Endometrial microvascular endothelial cells (primary cell): ENCODE results near the gene SPEF2. TPM values are rescaled to one million over a fixed set of nuclear protein-coding genes. Genes with fewer than 3 reads are reported as not detected.
"Not testable (repeated sequence)": the region's sequence is repeated elsewhere in the genome, so short reads cannot be mapped to it uniquely, and the experiment has no call there.

ENCODE experiments used
- in situ Hi-C: cut with HindIII; loops from 2 replicates; pipeline ENCODE4 v1.10.0; 2017; ENCODE audit warnings: low sequenced_read_pairs, low pct_unique_long_range_greater_than_20kb; ENCODE audit errors: inconsistent ontology term
- total RNA-seq: library from RNA; depleted of rRNA; stranded (reverse); fragments of >200 nt; gene quantifications from one replicate; pipeline ENCODE4 v1.2.3, GENCODE V29; 2015; ENCODE audit errors: inconsistent ontology term

SPEF2 gene
- total RNA-seq, 1 donor from 2014 or later: 0.09 TPM

DNA sequence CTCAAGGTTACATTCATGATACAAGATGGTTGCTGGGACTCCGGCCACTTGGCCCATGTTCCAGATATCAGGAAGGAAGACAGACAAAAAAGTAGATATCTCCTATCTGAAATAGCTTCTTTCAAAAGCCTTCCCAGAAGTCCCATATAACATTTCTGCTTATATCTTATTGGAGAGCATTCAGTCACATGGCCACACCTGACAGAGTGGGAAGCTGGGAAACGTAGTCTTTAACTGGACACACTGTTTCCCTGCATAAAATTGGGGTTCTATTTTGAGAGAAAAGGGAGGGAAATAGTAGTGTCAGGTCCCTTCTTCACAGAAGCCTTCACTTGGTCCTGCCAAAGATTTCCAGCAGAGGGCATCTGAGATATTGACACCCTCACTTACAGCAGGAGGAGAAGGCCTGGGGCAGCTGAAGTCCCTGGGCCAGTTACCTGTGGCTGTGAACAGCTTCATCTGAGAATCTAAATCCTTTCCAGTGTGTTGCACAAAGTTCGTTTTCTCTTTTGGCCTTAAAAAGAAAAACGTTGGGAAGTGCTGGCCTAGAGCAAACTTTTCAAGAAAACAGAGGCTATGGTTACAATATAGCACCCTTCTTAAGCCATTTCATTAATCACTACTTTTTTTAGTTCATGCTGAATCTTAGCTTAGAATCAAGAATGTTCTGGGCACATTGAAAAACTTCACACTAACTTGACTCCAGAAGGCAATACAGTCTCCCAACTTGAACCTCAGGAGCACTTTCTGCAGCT is 33.5 kb downstream of the SPEF2 start:
- in situ Hi-C loops: no loop called here

DNA sequence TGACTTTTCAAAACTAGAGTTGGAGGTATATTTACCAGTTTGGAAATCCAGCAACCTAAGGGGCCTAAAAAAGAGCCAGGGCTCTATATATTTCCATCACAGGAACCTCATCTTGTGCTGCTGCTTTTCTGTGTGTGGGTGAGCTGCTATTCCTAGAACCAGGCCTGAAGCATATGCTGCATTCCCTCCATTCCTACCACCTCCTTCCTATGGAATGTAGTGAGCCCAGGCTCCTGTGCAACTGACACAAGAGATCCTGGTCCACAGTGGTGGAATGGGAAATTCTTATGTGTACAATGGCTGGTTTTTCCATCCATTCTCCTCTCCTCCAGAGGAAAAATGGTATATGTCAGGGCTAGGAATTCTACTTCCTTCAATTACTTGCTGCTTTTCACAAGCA is 39.1 kb downstream of the SPEF2 start:
- in situ Hi-C loops: no loop called here

DNA sequence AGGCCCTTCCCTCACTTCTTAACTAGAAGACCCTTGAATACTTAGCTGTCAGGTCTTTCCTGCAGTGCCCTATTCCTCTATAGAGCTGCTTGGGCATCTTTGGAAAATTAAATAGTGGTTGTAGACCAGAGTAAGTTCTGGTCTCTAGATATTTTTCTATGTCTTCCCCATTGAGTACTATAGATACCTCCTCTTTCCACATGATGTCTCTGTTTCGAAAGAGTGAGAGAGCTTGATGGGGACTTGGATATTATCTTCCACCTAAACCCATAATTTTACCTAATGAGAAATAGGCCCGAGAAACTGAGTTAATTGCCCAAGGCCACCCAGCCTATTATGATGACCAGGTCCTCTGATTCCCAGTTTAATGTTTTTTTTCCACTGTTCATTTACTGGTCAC is 40.2 kb downstream of the SPEF2 start:
- in situ Hi-C loops: no loop called here

DNA sequence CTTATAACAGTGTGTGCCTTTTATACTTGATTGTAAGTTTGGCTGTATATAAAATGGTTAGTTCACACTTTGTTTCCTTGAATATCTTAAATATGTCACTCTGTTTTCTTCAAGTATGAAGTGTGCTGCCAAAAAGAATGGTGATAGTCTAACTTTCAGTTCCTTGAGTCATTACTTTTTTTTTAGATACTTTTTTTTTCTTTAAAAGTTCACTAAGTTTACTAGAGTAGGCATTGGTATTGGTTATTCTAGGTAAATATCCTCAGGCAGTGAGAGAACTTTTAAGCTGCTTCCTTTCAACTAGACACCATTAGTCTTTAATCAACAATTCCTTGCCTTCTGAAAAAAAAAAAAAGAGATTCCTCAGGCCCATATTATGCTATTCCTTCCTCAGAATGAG is 41.9 kb downstream of the SPEF2 start:
- in situ Hi-C loops: no loop called here

DNA sequence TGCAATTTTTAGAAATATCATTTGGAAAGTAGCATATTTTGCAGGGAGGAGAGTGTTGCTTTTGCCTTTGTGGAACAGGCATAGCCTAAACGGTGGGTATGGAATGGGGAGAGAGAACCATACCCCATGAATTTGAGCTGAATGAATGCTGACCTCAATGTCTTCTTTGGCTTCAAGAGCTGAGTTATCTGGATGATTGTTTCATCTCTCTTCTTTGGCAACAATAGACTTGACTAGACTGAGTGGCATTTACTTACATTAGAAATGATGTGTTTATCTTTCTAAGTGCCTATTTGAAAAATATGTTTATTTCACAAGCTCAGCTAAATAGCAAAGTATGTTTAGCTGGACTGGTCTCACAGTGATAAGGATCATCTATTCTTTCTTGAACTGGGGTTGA is 42.8 kb downstream of the SPEF2 start:
- in situ Hi-C loops: no loop called here

DNA sequence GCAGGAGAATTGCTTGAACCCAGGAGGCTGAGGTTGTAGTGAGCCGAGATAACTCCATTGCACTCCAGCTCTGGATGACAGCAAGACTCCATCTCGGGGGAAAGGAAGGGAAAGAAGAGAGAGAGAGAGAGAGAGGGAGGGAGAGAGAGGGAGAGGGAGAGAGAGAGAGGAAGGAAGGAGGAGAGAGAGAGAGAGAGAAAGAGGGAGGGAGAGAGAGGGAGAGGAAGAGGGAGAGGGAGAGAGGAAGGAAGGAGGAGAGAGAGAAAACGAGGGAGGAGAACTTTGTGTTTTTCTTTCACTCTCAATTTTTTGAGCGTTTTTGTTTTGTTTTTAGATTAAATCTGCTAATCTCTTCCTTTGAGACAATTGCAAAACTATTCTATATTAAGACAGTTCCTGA is 46.9 kb downstream of the SPEF2 start:
- in situ Hi-C loops: no loop called here

DNA sequence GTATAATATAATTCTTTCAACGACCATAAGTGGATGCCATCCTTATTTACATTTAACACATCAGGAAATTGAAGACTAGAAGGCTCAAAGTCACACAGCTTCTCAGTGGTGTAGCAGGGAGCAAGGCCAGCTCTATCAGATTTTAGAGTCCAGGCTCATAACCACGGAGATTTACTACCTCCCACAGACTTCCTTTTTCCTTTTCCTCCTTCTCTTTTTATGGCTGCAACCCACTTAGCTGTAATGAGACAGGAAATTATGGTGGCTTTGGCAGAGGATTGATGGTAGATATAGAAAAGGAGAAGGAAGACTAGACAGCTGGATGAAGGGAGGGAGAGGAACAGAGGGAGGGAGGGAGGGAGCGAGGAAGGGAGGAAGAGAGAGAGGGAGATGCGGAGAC is 47.4 kb downstream of the SPEF2 start:
- in situ Hi-C loops: no loop called here

DNA sequence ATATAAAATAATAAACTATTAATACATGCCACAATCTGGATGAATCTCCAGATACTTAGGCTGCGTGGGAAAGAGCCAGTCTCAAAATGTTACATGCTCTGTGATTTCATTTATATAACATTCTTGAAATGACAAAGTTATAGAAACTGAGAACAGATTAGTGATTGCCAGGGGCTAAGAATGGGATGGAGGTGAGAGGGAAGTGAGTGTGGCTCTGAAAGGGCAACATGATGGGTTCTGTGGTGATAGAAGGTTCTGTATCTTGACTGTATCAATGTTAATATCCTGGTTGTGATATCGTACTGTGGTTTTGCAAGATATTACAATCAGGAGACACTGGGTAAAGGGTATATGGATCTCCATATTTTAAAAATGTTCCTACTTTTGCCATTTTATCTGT is 50.7 kb downstream of the SPEF2 start:
- in situ Hi-C loops: no loop called here

DNA sequence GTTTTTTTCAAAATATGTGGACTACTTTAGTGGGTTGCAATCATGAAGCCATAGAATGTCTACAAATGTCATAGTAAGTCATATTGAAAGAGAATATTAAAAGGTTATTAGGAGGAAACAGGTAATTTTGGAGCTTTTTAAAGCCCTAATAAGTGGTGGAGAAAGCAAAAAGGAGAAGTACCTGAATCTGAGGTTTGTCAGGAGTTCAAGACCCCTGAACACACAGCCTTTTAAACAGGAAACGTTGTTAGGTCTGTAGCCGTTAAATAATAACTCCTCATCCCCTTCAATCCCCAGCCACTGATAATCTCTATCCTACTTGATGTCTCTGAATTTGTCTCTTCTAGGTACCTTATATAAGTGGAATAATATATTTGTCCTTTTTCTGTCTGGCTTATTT is 51.1 kb downstream of the SPEF2 start:
- in situ Hi-C loops: no loop called here

DNA sequence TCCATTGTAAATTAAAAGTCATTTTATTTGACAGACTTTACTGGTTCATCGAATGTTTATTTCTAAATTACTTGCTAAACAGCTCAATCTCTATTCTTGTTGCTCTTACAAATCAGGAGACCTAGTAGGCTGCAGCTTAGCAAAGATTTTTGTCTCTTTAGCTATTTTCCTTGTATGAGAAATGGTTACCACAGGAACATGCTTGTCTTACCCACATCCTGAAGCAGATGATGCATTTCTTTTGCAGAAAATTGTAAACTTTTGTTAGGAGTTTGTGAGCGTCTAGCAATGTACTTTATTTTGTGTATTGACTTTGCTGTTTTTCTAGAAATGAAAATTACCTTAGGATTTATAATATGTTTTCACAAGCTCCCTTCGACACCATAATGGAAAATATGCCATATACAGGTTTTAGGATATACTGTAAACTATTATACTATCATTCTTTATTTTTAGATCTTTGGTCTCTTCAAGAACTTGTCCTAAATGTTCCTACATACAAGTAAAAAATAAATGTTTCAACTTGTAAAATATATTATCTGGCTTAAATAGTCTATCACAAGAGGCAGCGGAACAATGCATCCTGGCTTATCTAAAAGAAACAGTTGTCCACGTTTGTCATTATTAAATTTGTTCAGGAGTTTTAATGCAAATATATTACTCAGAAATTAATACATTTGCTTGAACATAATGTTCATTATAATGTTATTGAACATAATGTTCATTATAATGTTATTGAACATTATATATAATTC is 54.1 kb downstream of the SPEF2 start:
- in situ Hi-C loops: no loop called here

DNA sequence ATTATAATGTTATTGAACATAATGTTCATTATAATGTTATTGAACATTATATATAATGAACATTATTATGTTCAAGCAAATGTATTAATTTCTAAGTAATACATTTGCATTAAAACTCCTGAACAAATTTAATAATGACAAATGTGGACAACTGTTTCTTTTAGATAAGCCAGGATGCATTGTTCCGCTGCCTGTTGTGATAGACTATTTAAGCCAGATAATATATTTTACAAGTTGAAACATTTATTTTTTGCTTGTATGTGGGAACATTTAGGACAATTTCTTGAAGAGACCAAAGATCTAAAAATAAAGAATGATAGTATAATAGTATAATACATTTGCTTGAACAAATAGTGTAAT is 54.6 kb downstream of the SPEF2 start:
- in situ Hi-C loops: not testable (repeated sequence)

DNA sequence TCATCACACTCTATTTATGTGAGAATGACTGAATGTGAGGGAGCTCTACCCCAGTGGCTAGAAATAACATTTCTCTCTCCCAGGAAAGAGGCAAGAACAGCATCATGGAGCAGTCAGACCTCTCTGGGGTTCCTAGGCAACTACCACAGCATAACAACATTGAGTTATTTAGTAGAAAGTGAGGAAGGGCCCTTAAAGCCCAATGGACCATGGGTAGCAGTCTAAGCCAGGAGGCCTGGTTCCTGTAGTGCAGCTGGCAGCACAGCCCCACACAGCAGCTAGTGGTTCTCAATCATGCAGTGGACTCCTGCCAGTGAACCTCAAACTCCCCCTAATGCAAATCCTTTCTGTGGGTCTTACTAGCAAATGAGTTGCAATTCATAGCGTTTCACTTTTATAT is 55.3 kb downstream of the SPEF2 start:
- in situ Hi-C loops: no loop called here

DNA sequence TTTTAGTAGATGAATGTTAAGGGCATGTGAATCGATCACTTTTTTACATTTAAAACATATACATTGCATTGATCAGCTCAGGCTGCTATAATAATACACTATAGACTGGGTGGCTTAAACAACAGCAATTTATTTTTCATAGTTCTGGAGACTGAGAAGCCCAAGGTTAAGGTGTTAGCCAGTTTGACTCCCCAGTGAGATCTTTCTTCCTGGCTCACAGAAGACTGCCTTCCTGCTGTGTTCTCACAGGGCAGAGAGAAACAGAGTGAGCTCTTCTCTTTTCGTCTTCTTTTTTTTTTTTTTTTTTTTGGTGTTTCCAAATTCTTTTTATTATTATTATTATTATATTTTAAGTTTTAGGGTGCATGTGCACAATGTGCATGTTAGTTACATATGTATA is 56.4 kb downstream of the SPEF2 start:
- in situ Hi-C loops: no loop called here

DNA sequence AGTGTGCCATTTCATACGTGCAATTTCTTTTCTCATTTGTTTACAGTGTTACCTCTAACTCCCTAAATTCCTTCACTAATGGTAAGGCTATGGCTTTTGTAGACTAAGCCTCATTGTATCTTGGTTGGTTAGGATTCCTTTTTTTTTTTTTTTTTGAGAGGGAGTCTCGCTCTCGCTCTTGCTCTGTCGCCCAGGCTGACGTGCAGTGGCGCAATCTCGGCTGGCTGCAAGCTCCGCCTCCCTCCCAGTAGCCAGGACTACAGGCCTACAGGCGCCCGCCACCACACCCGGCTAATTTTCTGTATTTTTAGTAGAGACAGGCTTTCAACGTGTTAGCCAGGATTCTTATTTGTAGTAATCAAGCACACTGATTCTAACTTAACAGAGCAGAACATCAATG is 57.7 kb downstream of the SPEF2 start:
- in situ Hi-C loops: no loop called here

DNA sequence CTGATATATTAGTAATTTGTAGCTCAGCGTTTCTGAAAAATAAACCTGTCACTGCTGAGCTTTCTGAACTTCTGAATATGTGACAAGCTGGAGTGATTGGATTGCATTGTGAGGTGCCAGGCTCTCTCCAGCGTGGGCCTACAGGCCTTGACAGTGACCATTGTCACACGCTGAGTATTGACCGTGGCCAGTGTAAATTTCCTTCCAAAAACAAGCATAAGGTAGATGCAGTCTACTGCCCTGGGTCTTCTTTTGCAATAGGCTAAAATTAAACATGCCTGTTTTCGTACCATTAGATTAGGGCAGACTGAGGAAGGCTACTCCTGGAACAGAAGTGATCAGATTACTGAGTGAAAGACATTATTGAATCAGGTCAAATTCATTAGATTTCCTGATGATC is 60.2 kb downstream of the SPEF2 start:
- in situ Hi-C loops: no loop called here

DNA sequence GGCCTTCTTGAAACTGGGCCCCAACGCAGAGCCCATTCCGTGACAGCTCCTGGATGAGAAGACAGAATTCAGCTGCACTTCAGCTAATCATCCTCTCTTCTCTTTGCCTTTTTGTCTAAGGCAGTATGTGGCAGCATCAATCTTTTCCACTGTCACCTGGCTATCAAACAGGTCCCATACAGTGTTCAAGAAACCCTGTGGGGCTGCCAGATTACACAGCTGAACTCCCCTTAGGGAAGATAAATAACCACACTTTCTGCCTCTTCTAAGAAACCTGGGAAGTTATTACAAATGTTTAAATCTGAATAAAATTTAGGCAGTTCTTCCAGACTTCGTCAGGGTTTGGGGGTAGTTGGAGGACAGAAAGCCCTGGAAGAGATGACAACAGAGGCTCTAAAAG is 61.0 kb downstream of the SPEF2 start:
- in situ Hi-C loops: no loop called here

DNA sequence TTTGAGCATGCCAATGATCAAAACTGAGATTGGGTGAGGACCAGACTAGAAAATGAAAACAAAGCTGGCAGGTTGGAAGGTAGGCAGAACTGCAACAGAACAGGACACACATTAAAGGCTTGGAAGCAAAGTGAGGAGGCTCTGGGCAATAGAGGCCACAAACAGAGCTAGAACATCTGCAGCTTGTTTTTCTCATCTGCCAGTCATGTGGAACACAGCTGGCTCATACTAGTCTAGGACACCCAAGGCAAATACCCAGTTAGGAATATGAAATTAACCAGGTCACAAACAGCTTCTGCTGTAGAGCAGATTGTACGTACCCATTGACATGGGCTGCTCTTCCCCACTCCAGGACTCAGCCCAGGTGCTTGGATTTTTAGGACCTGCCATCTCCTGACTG is 61.7 kb downstream of the SPEF2 start:
- in situ Hi-C loops: no loop called here

DNA sequence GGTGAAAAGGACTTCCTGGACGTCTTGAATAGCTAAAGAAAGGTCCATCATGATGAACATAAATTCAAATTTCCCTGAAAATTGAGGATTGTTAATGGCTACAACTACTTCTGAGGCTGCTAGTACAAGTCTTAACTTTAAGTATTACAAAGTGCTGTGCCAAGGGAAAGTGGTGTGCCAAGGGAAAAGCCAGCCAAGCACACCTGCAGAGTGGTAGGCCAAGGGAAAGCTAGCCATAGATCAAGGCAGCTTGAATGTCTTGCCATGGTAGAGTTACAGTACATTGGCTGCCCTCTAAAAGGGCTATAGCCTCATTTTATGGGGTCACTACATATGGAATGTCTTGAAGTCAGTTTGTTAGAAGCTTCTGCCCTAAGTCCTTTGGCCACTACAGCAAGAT is 64.2 kb downstream of the SPEF2 start:
- in situ Hi-C loops: no loop called here

DNA sequence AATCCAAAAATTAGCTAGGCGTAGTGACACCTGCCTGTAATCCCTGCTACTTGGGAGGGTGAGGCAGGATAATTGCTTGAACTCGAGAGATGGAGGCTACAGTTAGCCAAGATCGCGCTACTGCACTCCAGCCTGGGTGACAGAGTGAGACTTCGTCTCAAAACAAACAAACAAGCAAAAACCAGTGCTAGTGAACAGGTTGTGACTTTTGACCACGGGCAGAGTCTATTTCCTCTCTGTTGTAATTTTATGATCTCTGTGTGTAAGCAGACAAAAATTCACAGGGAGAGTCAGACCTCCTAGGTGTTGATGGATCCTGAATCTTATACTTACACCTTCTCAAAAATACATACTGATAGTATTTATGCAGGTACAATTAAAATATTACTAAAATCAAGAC is 65.8 kb downstream of the SPEF2 start:
- in situ Hi-C loops: no loop called here

DNA sequence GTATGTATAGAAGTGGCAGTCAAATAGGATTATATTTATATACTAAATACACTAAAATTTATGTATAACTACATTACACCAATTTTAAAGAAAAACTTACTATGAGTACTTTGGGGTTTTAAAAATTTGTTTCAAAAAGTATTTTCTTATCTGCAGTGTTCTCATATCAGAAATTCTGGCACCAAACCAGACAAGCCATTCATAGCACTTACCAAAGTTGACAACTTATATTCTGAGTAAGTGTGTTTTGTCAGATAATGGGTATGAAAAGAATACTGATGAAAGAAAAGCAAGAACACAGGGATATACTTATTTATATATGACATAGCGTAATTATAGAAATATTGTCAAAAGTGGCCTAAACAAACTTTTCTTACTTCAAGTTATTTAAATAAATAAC is 67.5 kb downstream of the SPEF2 start:
- in situ Hi-C loops: no loop called here

DNA sequence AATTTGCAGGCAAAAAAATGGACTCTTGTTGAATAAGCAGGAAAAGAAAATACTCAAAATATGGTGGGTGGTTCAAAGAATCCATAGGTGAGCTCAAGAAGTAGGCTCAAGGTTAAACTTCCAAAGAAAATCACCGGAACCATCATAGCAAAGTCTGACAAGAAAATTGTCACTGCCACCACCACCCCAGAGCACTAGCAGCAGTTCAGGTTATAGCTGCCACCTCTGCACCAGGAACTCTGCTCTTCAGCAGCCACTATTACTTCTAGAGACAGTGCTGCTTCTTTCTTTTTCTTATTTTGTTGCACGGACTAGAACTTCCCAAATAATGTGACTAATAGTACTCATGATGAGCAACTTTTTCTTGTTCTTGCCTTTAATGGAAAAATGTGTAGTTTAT is 70.3 kb downstream of the SPEF2 start:
- in situ Hi-C loops: no loop called here
